ENCODE data around the gene CORO7.

DNA sequence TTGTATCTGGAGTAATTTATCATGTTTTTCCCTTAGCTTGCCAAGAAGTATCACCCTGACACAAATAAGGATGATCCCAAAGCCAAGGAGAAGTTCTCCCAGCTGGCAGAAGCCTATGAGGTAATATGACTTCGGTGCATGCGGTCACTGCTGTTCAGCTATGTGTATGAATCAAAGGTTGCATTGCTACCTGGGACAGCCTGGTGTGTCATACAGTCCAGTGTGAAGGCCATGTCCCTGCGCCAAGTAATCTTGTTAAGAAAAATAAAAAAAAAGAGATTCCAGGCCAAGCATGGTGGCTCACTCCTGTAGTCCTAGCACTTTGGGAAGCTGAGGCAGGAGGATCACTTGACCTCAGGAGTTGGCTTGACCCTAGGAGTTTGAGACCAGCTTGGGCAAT lies 21.0 kb upstream of the CORO7 start:
- TF ChIP-seq CTCF (IDR thresholded peaks at IDR 0.05), result no peak
- no peak for TF ChIP-seq POLR2AphosphoS5 (IDR thresholded peaks at IDR 0.05)
- no peak for TF ChIP-seq POLR2A (IDR thresholded peaks at IDR 0.05)
- no peak for TF ChIP-seq EP300 (IDR thresholded peaks at IDR 0.05)

Measured in suprapubic skin (tissue), 4 donors.